Activated CD8-positive, alpha-beta memory T cell treated with anti-CD3 and anti-CD28 coated beads, Interleukin-2, amount 10 ng/mL, durations not matched to agents 7 days and 5 days (primary cell): ENCODE measurements around the gene GNB1L. TPM values are rescaled to one million over a fixed set of nuclear protein-coding genes. Genes with fewer than 3 reads are reported as not detected.

Experiments
- ATAC-seq: fragments of 150-1000 bp; cut with Tn5 transposase; one replicate; pipeline ENCODE4 v1.10.0; 2021; ENCODE audit warnings: moderate library complexity
- CTCF ChIA-PET: fragments of 350-600 bp; sonication (Branson Sonifier 250); formaldehyde crosslinking; loops from one replicate; lab custom pipeline; 2021; ENCODE audit warnings: antibody characterized with exemption; lab: Charles Lee
- DNase-seq: peaks from one replicate; pipeline ENCODE4 v3.0.0-alpha.2; 2020
- H3K27ac Mint-ChIP-seq: one replicate; pipeline ENCODE4 v1.8.0; 2021; ENCODE audit warnings: mild to moderate bottlenecking, mixed read lengths
- H3K27me3 Mint-ChIP-seq: one replicate; pipeline ENCODE4 v1.8.0; 2021; ENCODE audit warnings: mixed read lengths
- H3K36me3 Mint-ChIP-seq: one replicate; pipeline ENCODE4 v1.8.0; 2021; ENCODE audit warnings: mild to moderate bottlenecking, mixed read lengths
- H3K4me1 Mint-ChIP-seq: one replicate; pipeline ENCODE4 v1.8.0; 2021; ENCODE audit warnings: mixed read lengths
- H3K4me3 Mint-ChIP-seq: one replicate; pipeline ENCODE4 v1.8.0; 2021; ENCODE audit warnings: mild to moderate bottlenecking, moderate library complexity, mixed read lengths
- H3K9me3 Mint-ChIP-seq: one replicate; pipeline ENCODE4 v1.8.0; 2022; ENCODE audit warnings: low read depth, mixed read lengths
- total RNA-seq, 2 experiments: library from RNA; stranded (reverse); gene quantifications; one replicate each; pipeline ENCODE4 v1.2.3, GENCODE V29; 2021

Gene GNB1L
- total RNA-seq, 2 experiments from 2014 or later, result 13.7 to 14.7 TPM

- Mint-ChIP-seq H3K27ac (no peak overlapping the region), H3K9me3 (no peaks in the 10 kb centered on the region), H3K4me1 (no peaks in the 10 kb centered on the region), H3K4me3 (no peak overlapping the region), H3K36me3 (no peaks in the 10 kb centered on the region), H3K27me3 (no peaks in the 10 kb centered on the region)
- DNase-seq (no peak), ATAC-seq (no peak)
- CTCF ChIA-PET, result no interaction called here
These were observed 48.2 kb downstream of the GNB1L start for GRCh38 chr22:19806213-19807160.

DNA sequence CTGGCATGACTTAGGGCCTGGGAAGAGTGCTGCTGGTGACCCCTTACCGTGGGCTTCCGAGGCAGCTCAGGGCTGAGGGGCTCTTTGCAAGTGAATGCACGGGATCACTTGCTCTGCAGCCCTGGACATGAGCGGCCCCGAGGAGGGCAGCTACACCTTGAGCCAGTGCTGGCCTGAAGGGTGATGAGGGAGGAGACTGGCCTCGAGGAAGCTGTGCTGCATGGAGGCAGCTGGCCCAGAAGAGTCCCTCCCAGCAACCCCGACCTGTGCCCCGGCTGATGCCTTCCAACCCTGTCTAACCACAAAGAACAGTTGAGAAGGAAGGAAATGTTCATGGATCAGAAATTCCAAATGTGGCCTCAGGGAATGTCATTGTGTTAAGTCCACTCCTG is 48.9 kb downstream of the GNB1L start:
- Mint-ChIP-seq H3K27me3 (no peaks in the 10 kb centered on the region), H3K4me1 (no peaks in the 10 kb centered on the region), H3K4me3 (no peak overlapping the region), H3K27ac (no peak overlapping the region), H3K9me3 (no peaks in the 10 kb centered on the region), H3K36me3 (no peaks in the 10 kb centered on the region)
- CTCF ChIA-PET, result no interaction called here
- ATAC-seq (no peak), DNase-seq (no peak)

DNA sequence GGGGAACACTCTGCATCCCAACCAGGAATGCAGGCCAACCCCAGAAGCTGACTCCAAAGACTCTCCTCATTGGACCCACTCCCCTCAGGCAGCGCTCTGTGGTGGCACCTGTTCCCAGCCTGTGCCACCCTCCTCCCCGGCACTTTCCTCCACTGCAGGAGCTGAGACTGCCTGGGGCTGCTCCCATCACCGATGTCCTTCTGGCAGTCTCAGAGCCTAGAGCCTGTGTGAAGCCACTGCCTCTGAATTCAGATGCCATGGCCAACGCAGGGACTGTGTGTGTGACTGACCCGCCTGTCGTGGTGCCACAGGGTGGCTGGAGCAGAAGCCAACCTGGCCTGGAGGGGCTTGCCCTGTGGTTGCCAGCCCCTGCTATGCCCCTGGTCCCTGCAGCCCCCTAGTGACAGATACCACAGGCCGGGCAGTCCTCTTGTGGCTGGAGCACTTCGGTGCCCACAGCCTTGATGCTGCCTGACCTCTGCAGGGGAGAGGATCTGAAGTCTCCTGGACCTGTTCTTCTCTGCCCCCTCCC is 50.9 kb downstream of the GNB1L start:
- Mint-ChIP-seq H3K27me3 (no peaks in the 10 kb centered on the region), H3K4me1 (no peaks in the 10 kb centered on the region), H3K27ac (no peak overlapping the region), H3K9me3 (no peaks in the 10 kb centered on the region), H3K36me3 (no peaks in the 10 kb centered on the region), H3K4me3 (no peak overlapping the region)
- ATAC-seq (no peak), DNase-seq (no peak)
- CTCF ChIA-PET, result no interaction called here

GRCh38 chr22:19802894-19803735 is 51.6 kb downstream of the GNB1L start:
- H3K36me3 Mint-ChIP-seq, result no peaks in the 10 kb centered on the region
- ATAC-seq, result no peak
- CTCF ChIA-PET, result interaction anchor here (0.8 kb wide), 1 partner anchor 107 kb away, joined by 3 read pairs; no protein-coding TSS in a partner anchor
- no peak for DNase-seq
- H3K4me1 Mint-ChIP-seq, result no peaks in the 10 kb centered on the region
- H3K27me3 Mint-ChIP-seq, result no peaks in the 10 kb centered on the region
- H3K27ac Mint-ChIP-seq, result no peak overlapping the region
- no peaks in the 10 kb centered on the region for H3K9me3 Mint-ChIP-seq
- no peak overlapping the region for H3K4me3 Mint-ChIP-seq

DNA sequence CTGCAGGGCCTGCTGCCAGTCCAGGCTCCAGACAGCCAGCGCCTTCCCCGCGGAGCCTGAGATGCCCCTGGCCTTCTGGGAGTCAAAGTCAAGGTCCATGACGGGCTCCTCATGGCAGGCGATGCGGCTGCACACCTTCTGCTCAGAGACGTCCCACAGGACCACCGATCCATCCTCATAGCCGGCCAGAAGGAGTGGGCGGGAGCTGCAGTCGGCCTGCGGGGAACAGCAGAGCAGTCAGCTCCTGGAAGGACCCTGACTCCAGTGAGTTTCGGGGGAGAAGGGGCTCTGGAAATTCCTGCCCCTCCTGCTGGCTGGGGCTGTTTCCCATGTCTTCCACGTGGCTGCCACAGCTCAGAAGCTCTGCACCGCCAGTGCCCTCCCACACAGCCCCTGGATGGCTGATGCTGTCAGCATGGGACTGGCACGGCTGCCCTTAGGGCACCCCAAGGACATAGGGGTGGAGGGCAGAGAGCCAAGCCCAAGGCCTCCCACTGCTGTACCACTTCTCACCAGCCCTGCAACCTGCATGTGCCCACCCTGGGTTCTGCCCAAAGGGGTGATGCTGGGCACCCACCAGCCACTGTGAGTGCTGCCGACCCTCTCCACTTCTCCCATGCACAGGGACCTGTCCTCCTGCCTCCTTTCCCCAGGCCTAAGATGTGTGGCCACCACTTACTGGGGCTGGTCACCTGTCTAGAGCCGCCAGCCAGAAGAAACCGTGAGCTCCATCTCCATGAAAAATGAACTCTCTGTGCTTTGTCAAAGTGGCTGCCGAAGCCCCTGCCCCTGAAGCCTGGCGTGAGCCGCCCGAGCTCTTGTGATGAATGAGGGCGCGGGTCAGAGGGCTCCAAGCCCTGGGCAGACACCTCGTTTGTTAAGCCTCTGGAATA is 52.4 kb downstream of the GNB1L start:
- DNase-seq (no peak), ATAC-seq (no peak)
- no peaks in the 10 kb centered on the region for H3K4me1 Mint-ChIP-seq
- no peak overlapping the region for H3K27ac Mint-ChIP-seq
- CTCF ChIA-PET, result interaction anchor here (0.8 kb wide), 1 partner anchor 108 kb away, joined by 3 read pairs; no protein-coding TSS in a partner anchor
- H3K36me3 Mint-ChIP-seq, result no peaks in the 10 kb centered on the region
- H3K9me3 Mint-ChIP-seq, result no peaks in the 10 kb centered on the region
- no peaks in the 10 kb centered on the region for H3K27me3 Mint-ChIP-seq
- no peak overlapping the region for H3K4me3 Mint-ChIP-seq

GRCh38 chr22:19801340-19802000 is 53.2 kb downstream of the GNB1L start:
- H3K9me3 Mint-ChIP-seq, result no peaks in the 10 kb centered on the region
- H3K27ac Mint-ChIP-seq, result no peak overlapping the region
- DNase-seq, result no peak
- no peaks in the 10 kb centered on the region for H3K36me3 Mint-ChIP-seq
- no peaks in the 10 kb centered on the region for H3K27me3 Mint-ChIP-seq
- CTCF ChIA-PET, result interaction anchor here (1.0 to 1.8 kb wide), 4 partner anchors 54 to 112 kb away, joined by 3 to 5 read pairs (median 3); no protein-coding TSS in a partner anchor
- no peak for ATAC-seq
- H3K4me3 Mint-ChIP-seq, result no peak overlapping the region
- no peaks in the 10 kb centered on the region for H3K4me1 Mint-ChIP-seq

DNA sequence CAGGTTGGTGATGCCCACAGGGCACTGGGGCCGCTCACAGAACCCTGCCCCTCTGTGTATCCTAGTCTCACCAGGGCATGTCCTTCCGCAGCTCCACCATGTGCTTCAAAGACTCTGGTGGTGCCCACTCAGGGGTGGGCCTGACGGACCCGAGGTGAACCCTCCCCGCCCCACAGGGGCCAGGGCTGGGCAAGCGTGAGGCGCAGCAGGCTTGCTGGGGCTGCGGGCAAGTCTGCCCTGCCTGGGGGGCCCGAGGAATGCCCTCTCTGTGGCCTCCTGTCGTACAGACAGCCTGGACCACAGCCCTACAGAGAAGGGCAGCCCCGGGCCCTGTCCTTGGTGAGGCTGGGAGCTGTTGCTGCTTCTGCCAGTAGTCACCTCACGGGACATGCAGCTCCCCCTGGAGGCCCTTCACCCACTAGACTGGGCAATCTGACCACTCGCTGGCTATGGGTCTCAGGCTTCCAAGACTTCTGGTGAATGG is 53.9 kb downstream of the GNB1L start:
- no peaks in the 10 kb centered on the region for H3K4me1 Mint-ChIP-seq
- CTCF ChIA-PET, result interaction anchor here (1.0 to 1.8 kb wide), 4 partner anchors 55 to 112 kb away, joined by 3 to 5 read pairs (median 3); no protein-coding TSS in a partner anchor
- no peak for ATAC-seq
- H3K4me3 Mint-ChIP-seq, result no peak overlapping the region
- DNase-seq, result no peak
- H3K27ac Mint-ChIP-seq, result no peak overlapping the region
- H3K9me3 Mint-ChIP-seq, result no peaks in the 10 kb centered on the region
- no peaks in the 10 kb centered on the region for H3K27me3 Mint-ChIP-seq
- no peaks in the 10 kb centered on the region for H3K36me3 Mint-ChIP-seq

DNA sequence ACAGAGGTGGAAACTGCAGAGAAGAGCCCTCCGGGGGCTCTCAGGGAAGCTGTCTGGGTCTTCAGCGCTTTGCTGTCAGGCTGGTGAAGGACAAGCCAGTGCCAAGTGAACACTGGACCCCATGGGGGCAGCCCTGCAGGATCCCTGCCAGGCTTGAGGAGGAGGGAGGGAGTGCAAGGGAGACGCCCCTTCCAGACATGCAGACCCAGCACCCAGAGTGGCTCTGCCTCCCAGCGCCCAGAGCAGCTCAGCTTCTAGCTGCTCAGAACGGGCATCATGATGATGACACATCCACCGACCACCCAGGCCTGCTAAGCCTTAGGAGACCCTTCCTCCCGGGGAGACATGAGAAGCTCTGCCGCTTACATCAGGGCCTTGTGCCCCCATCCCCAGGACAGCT is 54.4 kb downstream of the GNB1L start:
- DNase-seq, result no peak
- CTCF ChIA-PET, result interaction anchor here (1.0 to 1.8 kb wide), 4 partner anchors 55 to 113 kb away, joined by 3 to 5 read pairs (median 3); no protein-coding TSS in a partner anchor
- H3K4me1 Mint-ChIP-seq, result no peaks in the 10 kb centered on the region
- ATAC-seq, result no peak
- H3K9me3 Mint-ChIP-seq, result no peaks in the 10 kb centered on the region
- no peaks in the 10 kb centered on the region for H3K36me3 Mint-ChIP-seq
- H3K4me3 Mint-ChIP-seq, result no peak overlapping the region
- H3K27ac Mint-ChIP-seq, result no peak overlapping the region
- no peaks in the 10 kb centered on the region for H3K27me3 Mint-ChIP-seq

- ATAC-seq (no peak), DNase-seq (no peak)
- Mint-ChIP-seq H3K4me1 (no peaks in the 10 kb centered on the region), H3K36me3 (no peaks in the 10 kb centered on the region), H3K9me3 (no peaks in the 10 kb centered on the region), H3K4me3 (no peak overlapping the region), H3K27ac (no peak overlapping the region), H3K27me3 (no peaks in the 10 kb centered on the region)
- CTCF ChIA-PET, result interaction anchor here (1.8 kb wide), 1 partner anchor 111 kb away, joined by 5 read pairs; no protein-coding TSS in a partner anchor
These were observed 55.1 kb downstream of the GNB1L start for GRCh38 chr22:19799322-19800190.

GRCh38 chr22:19798891-19799293 is 55.8 kb downstream of the GNB1L start:
- Mint-ChIP-seq H3K27ac (no peak overlapping the region), H3K36me3 (no peaks in the 10 kb centered on the region), H3K4me3 (no peak overlapping the region), H3K9me3 (no peaks in the 10 kb centered on the region), H3K27me3 (no peaks in the 10 kb centered on the region), H3K4me1 (no peaks in the 10 kb centered on the region)
- ATAC-seq (no peak), DNase-seq (no peak)
- CTCF ChIA-PET, result no interaction called here

DNA sequence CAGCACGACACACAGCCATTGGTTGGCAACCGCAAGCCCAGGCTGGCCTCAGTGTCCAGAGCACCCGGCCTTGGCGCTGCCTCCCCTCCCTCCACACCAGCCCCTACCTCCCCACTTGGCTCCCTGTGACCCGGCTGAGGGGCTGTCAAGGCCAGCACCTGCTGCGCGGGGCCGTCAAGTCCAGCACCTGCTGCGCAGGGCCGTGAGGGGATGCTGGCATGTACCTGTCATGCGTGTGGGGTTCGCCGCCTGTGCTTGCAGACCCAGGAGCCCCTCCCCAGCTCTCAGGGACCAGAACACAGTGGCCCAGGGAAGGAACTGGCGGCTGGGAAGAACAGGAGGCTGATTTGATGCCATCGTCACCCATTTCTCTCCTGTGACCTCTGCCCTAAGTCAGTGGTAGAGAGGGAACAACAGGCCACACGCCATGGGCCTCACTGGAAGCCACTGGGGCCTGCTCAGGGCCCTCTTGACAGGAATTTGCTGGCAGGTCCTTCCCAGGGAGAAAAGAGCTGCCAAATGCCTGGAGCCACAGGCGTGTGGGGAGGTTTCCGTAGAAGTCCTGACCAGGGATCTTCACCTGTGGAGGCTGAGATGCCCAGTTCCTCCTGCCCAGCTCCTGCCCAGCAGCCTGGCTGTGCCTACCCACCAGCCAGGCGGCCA is 56.5 kb downstream of the GNB1L start:
- no peak overlapping the region for H3K27ac Mint-ChIP-seq
- peaks cover 3% of the 10 kb centered on the region for H3K9me3 Mint-ChIP-seq
- ATAC-seq, result no peak
- no peaks in the 10 kb centered on the region for H3K27me3 Mint-ChIP-seq
- CTCF ChIA-PET, result no interaction called here
- no peak overlapping the region for H3K4me3 Mint-ChIP-seq
- no peaks in the 10 kb centered on the region for H3K4me1 Mint-ChIP-seq
- no peaks in the 10 kb centered on the region for H3K36me3 Mint-ChIP-seq
- DNase-seq, result no peak
